Bronchial epithelial cell (primary cell): ENCODE results near the gene CLN3. TPM values are rescaled to one million over a fixed set of nuclear protein-coding genes. Genes with fewer than 3 reads are reported as not detected.

ENCODE experiments used
- DNase-seq: peaks from one replicate; pipeline ENCODE4 v3.0.0-alpha.2; 2010; ENCODE audit warnings: low read depth
- FAIRE-seq: peaks from 2 replicates; lab custom pipeline; 2011; peaks lifted over from hg19 to GRCh38; lab: Jason Lieb, UNC
- H3K27me3 ChIP-seq: 2 replicates; pipeline ENCODE4 v1.5.1; 2011; ENCODE audit warnings: low read length; ENCODE audit not compliant: control insufficient read depth, insufficient read depth
- H3K36me3 ChIP-seq: 2 replicates; pipeline ENCODE4 v1.5.1; 2011; ENCODE audit warnings: low read length; ENCODE audit not compliant: control insufficient read depth, insufficient read depth
- H3K4me3 ChIP-seq: 2 replicates; pipeline ENCODE4 v1.5.1; 2011; ENCODE audit warnings: mild to moderate bottlenecking, low read depth, low read length, control low read depth
- CTCF ChIP-seq: IDR thresholded peaks from 2 replicates; pipeline ENCODE4 v1.5.1; 2011; ENCODE audit warnings: mild to moderate bottlenecking, moderate library complexity, low read length, control low read depth, inconsistent platforms; ENCODE audit not compliant: insufficient read depth, severe bottlenecking
- total RNA-seq: library from RNA; depleted of rRNA; stranded (reverse); fragments of >200 nt; gene quantifications from 2 replicates; pipeline ENCODE4 v1.2.1, GENCODE V29; 2014

CLN3 gene
- total RNA-seq, 1 donor from 2014 or later, result 9.5 TPM

GRCh38 chr16:28499854-28500253 is 8.0 kb upstream of the CLN3 start:
- no peak for DNase-seq
- H3K4me3 ChIP-seq, result no peak overlapping the region
- no peak for FAIRE-seq
- H3K27me3 ChIP-seq, result no peaks in the 10 kb centered on the region
- TF ChIP-seq CTCF, result no peak
- no peaks in the 10 kb centered on the region for H3K36me3 ChIP-seq

- no peak for DNase-seq
- Histone ChIP-seq H3K36me3 (no peaks in the 10 kb centered on the region), H3K4me3 (no peak overlapping the region), H3K27me3 (no peaks in the 10 kb centered on the region)
- TF ChIP-seq CTCF, result no peak
- FAIRE-seq, result no peak
Measured at GRCh38 chr16:28498666-28499381, 7.0 kb upstream of the CLN3 start.

- TF ChIP-seq CTCF, result no peak
- no peak for FAIRE-seq
Measured at GRCh38 chr16:28497861-28498599, 6.2 kb upstream of the CLN3 start.

GRCh38 chr16:28497386-28497785 is 5.5 kb upstream of the CLN3 start:
- FAIRE-seq, result no peak
- Histone ChIP-seq H3K27me3 (no peaks in the 10 kb centered on the region), H3K36me3 (no peaks in the 10 kb centered on the region), H3K4me3 (no peak overlapping the region)
- no peak for DNase-seq
- no peak for TF ChIP-seq CTCF

More at GRCh38 chr16:28497861-28498599, 6.2 kb upstream of the CLN3 start:
- DNase-seq, result no peak
- Histone ChIP-seq H3K27me3 (no peaks in the 10 kb centered on the region), H3K4me3 (no peak overlapping the region), H3K36me3 (no peaks in the 10 kb centered on the region)

DNA sequence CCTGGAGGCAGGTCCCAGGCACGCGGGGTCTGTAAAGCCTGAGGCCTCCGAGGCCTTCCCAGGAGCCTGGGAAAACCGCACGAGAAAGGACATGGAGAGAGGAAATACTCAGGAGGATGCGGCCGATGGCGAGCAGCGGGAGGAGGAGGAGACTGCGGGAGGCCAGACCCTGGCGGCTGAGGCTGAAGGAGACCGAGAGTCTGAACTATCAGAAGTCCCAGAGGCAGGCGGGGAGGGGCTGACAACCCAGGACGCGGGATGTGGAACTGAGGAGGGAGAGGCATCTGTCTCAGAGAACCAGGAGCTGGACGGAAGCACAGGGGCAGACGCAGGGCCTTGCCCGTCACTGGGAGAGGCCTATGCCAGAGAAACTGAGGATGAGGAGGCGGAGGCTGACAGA is 5.0 kb upstream of the CLN3 start:
- no peaks in the 10 kb centered on the region for H3K27me3 ChIP-seq

More for the DNA sequence above, 5.0 kb upstream of the CLN3 start:
- H3K36me3 ChIP-seq, result no peaks in the 10 kb centered on the region
- FAIRE-seq (no peak), DNase-seq (no peak)
- TF ChIP-seq CTCF, result no peak
- H3K4me3 ChIP-seq, result no peak overlapping the region
